Heart left ventricle (tissue), 16 donors: Measurements from ENCODE around the gene SDF2L1. TPM values are rescaled to one million over a fixed set of nuclear protein-coding genes. Genes with fewer than 3 reads are reported as not detected.

Source experiments
- ATAC-seq, 4 donors: fragments of 200-7000 bp; cut with Tn5 transposase; one replicate each; pipeline ENCODE4 v1.9.1; 2020 to 2022; ENCODE audit warnings: moderate library complexity in 4 of 4, mild to moderate bottlenecking in 3 of 4, moderate number of reproducible peaks in 1 of 4
- DNase-seq, 5 donors: peaks; one replicate each; pipeline ENCODE4 v3.0.0-alpha.2; 2020
- H3K27ac ChIP-seq, 12 donors: fragments of 200-600 bp; sonication (generic) in 4 of 12; one replicate each; pipeline versions ENCODE4 v1.5.0 to v1.8.0; 2016 to 2022; ENCODE audit warnings: mild to moderate bottlenecking in 2 of 12
- H3K27me3 ChIP-seq, 9 donors: fragments of 200-600 bp; sonication (generic) in 2 of 9; one replicate each; pipeline versions ENCODE4 v1.5.1 to v1.8.0; 2016 to 2022; ENCODE audit warnings: mild to moderate bottlenecking in 3 of 9
- H3K36me3 ChIP-seq, 9 donors: fragments of 200-600 bp; sonication (generic) in 2 of 9; one replicate each; pipeline versions ENCODE4 v1.5.0 to v1.8.0; 2018 to 2022; ENCODE audit warnings: mild to moderate bottlenecking in 2 of 9
- H3K4me1 ChIP-seq, 12 donors: fragments of 200-600 bp; sonication (generic) in 4 of 12; one replicate each; pipeline versions ENCODE4 v1.5.0 to v1.8.0; 2016 to 2022; ENCODE audit warnings: mild to moderate bottlenecking in 3 of 12
- H3K4me3 ChIP-seq, 12 donors: fragments of 200-600 bp; sonication (generic) in 4 of 12; one replicate each; pipeline versions ENCODE4 v1.5.0 to v1.8.0; 2017 to 2022; ENCODE audit warnings: mild to moderate bottlenecking in 9 of 12, moderate library complexity in 4 of 12
- H3K9me3 ChIP-seq, 12 donors: fragments of 200-600 bp; sonication (generic) in 4 of 12; one replicate each; pipeline versions ENCODE4 v1.5.0 to v1.8.0; 2016 to 2022; ENCODE audit warnings: mild to moderate bottlenecking in 1 of 12
- CTCF ChIP-seq, 12 donors: fragments of 200-600 bp; sonication (generic) in 4 of 12; IDR thresholded peaks; one replicate each; pipeline versions ENCODE4 v1.5.0 to v1.8.0; 2018 to 2022; ENCODE audit warnings: antibody characterized with exemption in 12 of 12, mild to moderate bottlenecking in 5 of 12
- POLR2A ChIP-seq, 2 donors: fragments of 450-650 bp; IDR thresholded peaks; one replicate each; pipeline ENCODE4 v1.6.1; 2017; ENCODE audit warnings: antibody characterized with exemption in 2 of 2, mild to moderate bottlenecking in 2 of 2, moderate library complexity in 2 of 2
- WGBS, 4 donors: extraction: QIAGEN DNeasy Blood & Tissue Kit in 2 of 4; methylation state at CpG; one replicate each; pipeline versions ENCODE4 v1.1.5 to v1.1.7; 2013 to 2018; 5-methylcytosine and 5-hydroxymethylcytosine counted together
- intact Hi-C, 10 donors: fragments of 100-400 bp; cut with DNase I; formaldehyde crosslinking; loops; one replicate each; pipeline versions ENCODE4 v1.11.1 to v1.14.2; 2022
- microRNA counts, 2 donors: library from miRNA; unstranded; fragments of <30 nt; microRNA quantifications; one replicate each; lab custom pipeline; 2016
- microRNA-seq, 4 donors: library from miRNA; unstranded; fragments of <30 nt; microRNA quantifications; one replicate each; pipeline versions ENCODE4 to v1.2.0, GENCODE V29; 2017 to 2020
- polyA plus RNA-seq, 2 donors: library from polyadenylated mRNA; stranded (reverse); fragments of 200-250 nt; gene quantifications; one replicate each; pipeline ENCODE4 v1.2.3, GENCODE V29; 2013
- total RNA-seq, 9 donors: library from RNA; depleted of rRNA in 2 of 9; stranded (reverse); fragments of >200 nt in 2 of 9; fragmentation: NEBNext Ultra II Directional in 3 of 9; extraction: Animal tissue kit (Norgen Biotek cat#: 25700) in 3 of 9; gene quantifications; one replicate each; pipeline versions ENCODE4 v1.1.0 to v1.2.4, GENCODE V29; 2016 to 2023
- donor health status: ischemic (EF 13 %, LVEDD 7.1; RV severe dilation, severe dysfunction).
- donor health status: healthy with polysubstance abuse.
- donor health status: DM: no; HTN: yes; CAD: no.
- donor health status: DM: no; HTN: no; CAD: no.
- donor health status: ischemic (EF 25% LVEDD 6.9; RV normal size, moderate dysfunction).
- donor health status: ischemic (EF 25% LVEDD 5.7; RV mildly dilated, moderate dysfunction).
- donor health status: healthy.
- donor health status: DM: yes; HTN: yes; CAD: no.
- donor health status: ischemic (EF 35%, LVEDD 5.7; RV mildly dilated, moderate dysfunction).
- donor health status: nonischemic (EF 11% LVEDD 7.7; RV severe dilation, severe dysfunction).
- donor health status: DM: yes; HTN: yes; CAD: no.
- donor health status: PGD.
- donor health status: ischemic (EF 29% LVEDD 5.4; RV normal size, mild dysfunction).
- donor health status: nonischemic (EF 23%, LVEDD 6.1; RV moderate dilation, normal function).

The SDF2L1 gene
- total and polyA plus RNA-seq, 11 donors = 14.1 to 226 (median 24.5) TPM

- no peaks in the 10 kb centered on the region for H3K27me3 ChIP-seq
- WGBS, 4 donors = 87 to 94% (median 91%) methylated on average over 14 of the region's 14 CpGs
- DNase-seq (no peak), ATAC-seq (no peak)
- H3K4me3 ChIP-seq = no peak overlapping the region
- peaks cover 0 to 16% (median 11%) of the 10 kb centered on the region in 12 donors for H3K4me1 ChIP-seq
- TF ChIP-seq CTCF (IDR thresholded peaks at IDR 0.05) (no peak), POLR2A (IDR thresholded peaks at IDR 0.05) (no peak)
- H3K27ac ChIP-seq = no peak overlapping the region
- intact Hi-C loops = no loop called here
- peaks cover 0 to 80% (median 68%) of the 10 kb centered on the region in 9 donors for H3K36me3 ChIP-seq
- no peaks in the 10 kb centered on the region for H3K9me3 ChIP-seq
Observed at GRCh38 chr22:21693333-21693998, 51.4 kb downstream of the SDF2L1 start.

MicroRNAs within 50 kb of the gene (microRNA counts, 767-probe panel; counts per million panel counts)
- 1,960 to 1,966 counts per million in 2 donors for microRNA hsa-miR-130b-3p (lab: Ali Mortazavi, UCI)
- microRNA hsa-miR-301b (lab: Ali Mortazavi, UCI) = 71.6 to 1,208 counts per million in 2 donors

Small RNA genes lying within 50 kb of the gene (microRNA-seq; reads per million reads assigned to microRNA genes)
- gene MIR130B (94.2 to 252 (median 180) reads per million in 4 donors), gene MIR301B (0 to 6.2 (median 0.67) reads per million in 4 donors)

Other genes with a start within 250 kb of the SDF2L1 start
- gene HIC2, start 224.9 kb upstream of the SDF2L1 start, total RNA-seq = 1 to 10 TPM; 1.1 to 2.8 (median 2.0) TPM
- 1 to 10 TPM; 1.4 to 1.6 TPM for gene HIC2, start 224.9 kb upstream of the SDF2L1 start, polyA plus RNA-seq
- 1 to 10 TPM in 1 of 9 donors, under 1 TPM in 7, not detected in 1; 0.14 to 1.7 (median 0.47) TPM for gene TMEM191C, start 174.9 kb upstream of the SDF2L1 start, total RNA-seq
- under 1 TPM; 0.35 to 0.76 TPM for gene TMEM191C, start 174.9 kb upstream of the SDF2L1 start, polyA plus RNA-seq
- under 1 TPM in 4 of 9 donors, not detected in 5; 0.08 to 0.37 (median 0.19) TPM for gene RIMBP3C, start 90.8 kb upstream of the SDF2L1 start, total RNA-seq
- not detected for gene RIMBP3C, start 90.8 kb upstream of the SDF2L1 start, polyA plus RNA-seq
- 10 to 100 TPM; 42.9 to 73.1 (median 50.3) TPM for gene UBE2L3, start 74.6 kb upstream of the SDF2L1 start, total RNA-seq
- 10 to 100 TPM; 63.8 to 64.8 TPM for gene UBE2L3, start 74.6 kb upstream of the SDF2L1 start, polyA plus RNA-seq
- 10 to 100 TPM in 2 of 9 donors, 1 to 10 TPM in 7; 3.0 to 19.8 (median 5.4) TPM for gene YDJC, start 12.3 kb upstream of the SDF2L1 start, total RNA-seq
- gene YDJC, start 12.3 kb upstream of the SDF2L1 start, polyA plus RNA-seq = 10 to 100 TPM in 1 of 2 donors, 1 to 10 TPM in 1; 8.1 to 17.5 TPM
- gene CCDC116, start 9.5 kb upstream of the SDF2L1 start, total RNA-seq = 1 to 10 TPM in 1 of 9 donors, under 1 TPM in 4, not detected in 4; 0.18 to 1.3 (median 0.26) TPM
- under 1 TPM; 0.19 to 0.27 TPM for gene CCDC116, start 9.5 kb upstream of the SDF2L1 start, polyA plus RNA-seq
- gene PPIL2, start 23.7 kb downstream of the SDF2L1 start, total RNA-seq = 10 to 100 TPM; 13.5 to 31.0 (median 23.8) TPM
- gene PPIL2, start 23.7 kb downstream of the SDF2L1 start, polyA plus RNA-seq = 10 to 100 TPM; 23.2 to 25.8 TPM
- 10 to 100 TPM in 1 of 9 donors, 1 to 10 TPM in 8; 6.3 to 10.0 (median 7.5) TPM for gene YPEL1, start 93.5 kb downstream of the SDF2L1 start, total RNA-seq
- gene YPEL1, start 93.5 kb downstream of the SDF2L1 start, polyA plus RNA-seq = 1 to 10 TPM; 2.5 to 2.8 TPM
- gene MAPK1, start 225.3 kb downstream of the SDF2L1 start, total RNA-seq = 100 to 1,000 TPM in 6 of 9 donors, 10 to 100 TPM in 3; 30.1 to 140 (median 106) TPM
- 10 to 100 TPM in 1 of 2 donors, 1 to 10 TPM in 1; 8.0 to 31.8 TPM for gene MAPK1, start 225.3 kb downstream of the SDF2L1 start, polyA plus RNA-seq